GM18507 (cell line): ENCODE measurements around the gene GJD3.
A peak's percentile ranks its signal among the peaks of the same experiment; 100 is the strongest.
"Not testable (repeated sequence)": the region's sequence is repeated elsewhere in the genome, so short reads cannot be mapped to it uniquely, and the experiment has no call there.

Source experiments
- DNase-seq: peaks from one replicate; pipeline ENCODE4 v3.0.0; 2011; ENCODE audit warnings: low read depth; ENCODE audit not compliant: insufficient read length; ENCODE audit errors: extremely low spot score
- FAIRE-seq: peaks from 2 replicates; lab custom pipeline; 2011; peaks lifted over from hg19 to GRCh38; lab: Jason Lieb, UNC

The GJD3 gene

DNA sequence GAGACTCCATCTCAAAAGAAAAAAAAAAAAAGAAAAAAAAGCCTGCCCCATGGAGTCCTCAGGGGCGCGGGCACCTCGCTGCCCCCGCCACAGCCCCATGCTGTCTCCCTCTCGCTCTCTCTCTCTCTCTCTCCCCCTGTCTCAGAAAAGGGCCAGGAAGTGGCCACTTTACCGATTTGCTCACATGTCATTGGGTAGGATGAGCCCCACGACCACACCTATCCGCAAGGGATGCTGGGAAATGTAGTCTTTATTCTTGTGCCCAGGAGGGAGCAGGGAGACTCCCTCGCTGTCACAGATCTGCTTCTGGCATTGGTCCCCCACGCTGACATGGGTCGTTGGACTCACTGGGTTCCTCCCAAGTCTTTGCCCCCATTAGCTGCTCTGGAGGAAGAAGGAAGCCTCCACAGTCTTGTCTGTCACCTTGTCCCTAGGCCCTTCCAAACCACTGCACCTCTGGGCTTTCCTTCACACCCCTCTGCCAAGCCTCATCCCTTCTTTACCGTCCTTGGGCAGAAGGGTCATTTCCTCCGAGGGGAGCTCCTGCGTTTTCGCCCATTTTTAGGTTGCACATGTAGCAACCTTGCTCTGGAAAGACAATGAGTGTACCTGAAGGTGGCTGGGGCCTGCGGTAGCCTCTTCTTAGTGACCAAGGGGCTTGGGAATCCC lies 6.9 kb upstream of the GJD3 start:
- DNase-seq = no peak
- FAIRE-seq = no peak

DNA sequence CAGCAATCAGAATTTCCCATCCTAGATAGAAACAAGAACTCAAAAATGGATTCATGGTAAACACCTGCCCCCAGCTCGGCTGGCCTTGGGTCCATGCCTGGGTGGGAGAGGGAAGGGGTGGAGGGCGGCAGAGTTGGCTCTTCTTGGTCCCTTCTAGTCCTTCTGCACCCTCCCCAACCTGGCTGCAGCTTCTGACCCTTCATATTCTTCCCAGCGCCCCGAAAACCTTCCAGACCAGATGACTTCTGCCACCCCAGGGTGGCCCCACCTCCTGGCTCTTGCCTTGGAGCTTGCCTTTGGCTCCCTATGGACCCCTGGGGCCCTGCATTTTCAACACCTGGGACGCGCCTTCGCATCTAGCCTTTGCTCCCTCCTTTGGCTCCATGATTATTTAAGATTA lies 5.4 kb upstream of the GJD3 start:
- FAIRE-seq (no peak), DNase-seq (no peak)

DNA sequence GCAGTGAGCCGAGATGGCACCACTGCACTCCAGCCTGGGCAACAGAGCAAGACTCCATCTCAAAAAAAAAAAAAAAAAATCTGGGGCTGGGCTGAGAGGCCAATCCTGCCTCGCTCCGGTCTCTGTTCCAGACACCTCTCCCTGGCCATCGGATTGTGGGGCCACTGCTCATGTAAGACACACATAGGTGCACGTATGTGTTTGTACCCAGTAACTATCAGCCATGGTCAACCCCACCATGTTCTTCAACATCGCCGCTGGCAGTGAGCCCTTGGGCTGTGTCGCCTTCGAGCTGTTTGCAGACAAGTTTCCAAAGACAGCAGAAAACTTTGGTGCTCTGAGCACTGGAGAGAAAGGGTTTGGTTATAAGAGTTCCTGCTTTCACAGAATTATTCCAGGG lies 3.2 kb upstream of the GJD3 start:
- FAIRE-seq, DNase-seq: not testable (repeated sequence)

DNA sequence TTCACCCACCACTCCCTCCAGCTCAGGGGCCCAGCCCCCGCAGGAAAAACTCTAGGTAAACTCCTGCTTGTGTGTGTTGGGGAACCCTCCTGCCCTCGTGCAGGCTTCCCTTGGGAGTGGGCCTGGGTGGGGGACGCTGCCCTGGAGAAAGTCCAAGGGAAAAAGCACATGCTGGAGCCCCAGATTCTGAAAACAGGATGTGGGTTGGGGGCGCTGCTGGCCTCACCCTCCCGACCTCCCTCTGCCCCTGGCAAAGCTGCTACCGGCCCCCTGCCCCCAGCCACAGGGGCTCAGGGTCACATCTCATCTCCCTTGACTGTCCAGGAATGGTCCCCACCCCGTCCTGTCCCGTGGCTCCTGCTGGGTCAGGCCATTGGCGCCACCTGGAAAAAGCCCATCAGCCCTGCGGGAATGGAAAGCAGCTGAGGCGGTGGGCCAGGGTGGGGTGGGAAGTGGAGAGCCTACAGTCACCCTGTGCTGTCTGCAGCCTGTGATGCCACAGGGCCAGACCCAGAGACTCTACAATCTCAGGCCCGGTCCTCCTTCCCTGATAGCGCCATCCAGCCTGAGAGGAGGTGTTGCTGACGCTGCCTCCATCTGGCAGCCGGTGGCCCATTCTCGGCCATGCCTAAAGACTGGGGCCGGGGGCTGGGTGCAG lies 2.5 kb upstream of the GJD3 start:
- FAIRE-seq (no peak), DNase-seq (no peak)

DNA sequence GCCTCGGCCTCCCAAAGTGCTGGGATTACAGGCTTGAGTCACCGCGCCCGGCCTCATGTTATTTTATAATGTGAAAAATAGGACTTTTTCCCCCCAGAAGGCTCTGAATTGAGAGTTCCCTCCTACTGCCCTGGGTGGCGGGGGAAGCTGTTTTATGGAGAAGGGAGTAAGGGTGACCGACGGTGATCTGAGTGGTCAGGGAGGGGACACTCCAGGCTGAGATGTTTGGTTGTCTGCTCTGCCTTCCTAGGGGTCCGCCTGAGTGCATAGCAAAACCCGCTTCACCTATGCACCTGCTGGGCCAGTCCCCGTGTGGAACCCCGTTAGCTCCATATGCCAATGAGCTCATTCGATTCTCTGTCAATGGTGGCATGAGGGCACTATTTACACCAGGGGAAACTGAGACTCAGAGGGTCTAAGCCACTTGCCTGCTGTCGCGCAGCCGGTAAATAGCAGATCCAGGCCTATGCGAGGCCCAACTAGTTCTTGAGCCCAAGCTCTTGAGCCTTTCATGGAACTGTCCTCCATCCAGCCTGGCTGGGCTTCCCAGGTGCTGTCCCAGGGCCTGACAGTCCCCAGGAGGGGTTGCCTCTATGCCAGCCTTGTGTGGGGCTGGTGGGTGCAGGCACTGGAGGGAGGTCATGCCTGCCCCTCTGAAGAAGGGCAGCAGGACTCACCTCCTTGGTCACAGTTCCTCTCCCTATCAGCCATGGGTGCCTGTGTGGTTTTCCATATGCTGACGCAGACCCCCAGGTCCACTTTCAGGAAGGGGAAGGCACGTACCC lies 1.7 kb upstream of the GJD3 start:
- no peak for DNase-seq
- no peak for FAIRE-seq

DNA sequence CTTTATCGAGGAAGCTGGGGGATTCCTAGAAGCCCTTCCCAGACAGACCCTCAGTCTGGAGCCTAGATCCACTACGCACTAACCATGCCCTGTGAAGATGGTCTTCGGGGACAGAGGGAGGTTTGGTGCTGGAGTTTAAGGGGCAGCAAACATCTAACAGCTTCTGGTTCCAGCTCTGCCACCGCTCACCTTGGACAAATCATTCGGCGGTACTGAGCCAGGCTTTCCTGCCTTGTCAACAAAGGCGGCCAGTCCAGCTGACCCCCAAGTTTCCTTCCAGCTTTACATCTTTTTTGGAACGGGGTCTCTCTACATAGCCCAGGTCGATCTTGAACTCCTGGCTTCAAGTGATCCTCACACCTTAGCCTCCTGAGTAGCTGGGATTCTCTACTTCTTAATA lies 369 bp upstream of the GJD3 start:
- no peak for DNase-seq
- FAIRE-seq = no peak

DNA sequence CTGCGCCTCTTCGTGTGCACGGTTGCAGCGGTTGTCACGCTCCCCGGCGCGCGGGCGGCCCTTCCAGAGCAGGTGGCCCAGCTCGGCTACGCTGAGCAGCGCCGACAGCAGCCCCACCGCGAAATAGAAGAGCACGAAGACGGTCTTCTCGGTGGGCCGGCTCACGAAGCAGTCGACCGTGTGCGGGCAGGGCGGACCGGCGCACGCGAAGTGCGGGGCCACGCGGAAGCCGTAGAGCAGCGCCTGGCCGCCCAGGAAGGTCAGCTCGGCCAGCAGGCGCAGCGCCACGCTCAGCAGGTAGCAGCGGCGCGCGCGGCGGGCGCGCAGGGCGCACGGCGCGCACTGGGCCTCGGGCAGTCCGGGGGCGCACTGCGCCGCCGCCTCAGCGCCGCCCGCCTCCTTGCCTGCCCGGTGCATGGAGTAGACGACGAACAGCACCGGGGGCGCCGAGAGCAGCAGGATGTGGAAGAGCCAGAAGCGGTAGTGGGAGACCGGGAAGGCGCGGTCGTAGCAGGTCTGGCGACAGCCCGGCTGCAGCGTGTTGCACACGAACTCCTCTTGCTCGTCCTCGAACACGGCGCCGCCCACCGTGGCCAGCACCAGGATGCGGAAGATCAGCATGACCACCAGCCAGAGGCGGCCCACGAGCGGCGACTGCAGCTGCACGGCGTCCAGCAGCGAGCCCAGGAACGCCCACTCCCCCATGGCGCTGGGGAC lies 1.3 kb downstream of the GJD3 start:
- DNase-seq (no peak), FAIRE-seq (no peak)

DNA sequence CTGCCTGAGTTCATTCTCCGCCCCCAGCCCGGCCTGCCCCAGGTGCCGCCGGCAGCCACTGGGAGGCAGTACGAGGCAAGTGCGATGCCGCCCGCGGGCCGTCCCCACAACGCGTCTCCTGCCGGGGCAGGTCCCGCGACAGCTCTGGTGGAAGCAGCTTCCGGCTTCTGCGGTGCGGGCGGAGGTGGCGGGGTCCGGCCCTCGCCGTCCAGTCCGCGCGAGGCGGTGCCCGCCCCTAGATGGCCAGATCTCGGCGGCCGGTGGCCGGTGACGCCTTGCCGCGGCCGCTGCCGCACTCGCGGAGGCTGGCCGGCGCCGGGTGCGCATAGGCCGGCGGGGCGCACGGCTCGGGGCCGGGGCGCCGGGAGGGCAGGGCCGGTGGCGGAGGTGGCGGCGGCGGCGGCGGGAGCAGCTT lies 1.8 kb downstream of the GJD3 start:
- peak; percentile 76 for FAIRE-seq
- DNase-seq = peak; percentile 83

DNA sequence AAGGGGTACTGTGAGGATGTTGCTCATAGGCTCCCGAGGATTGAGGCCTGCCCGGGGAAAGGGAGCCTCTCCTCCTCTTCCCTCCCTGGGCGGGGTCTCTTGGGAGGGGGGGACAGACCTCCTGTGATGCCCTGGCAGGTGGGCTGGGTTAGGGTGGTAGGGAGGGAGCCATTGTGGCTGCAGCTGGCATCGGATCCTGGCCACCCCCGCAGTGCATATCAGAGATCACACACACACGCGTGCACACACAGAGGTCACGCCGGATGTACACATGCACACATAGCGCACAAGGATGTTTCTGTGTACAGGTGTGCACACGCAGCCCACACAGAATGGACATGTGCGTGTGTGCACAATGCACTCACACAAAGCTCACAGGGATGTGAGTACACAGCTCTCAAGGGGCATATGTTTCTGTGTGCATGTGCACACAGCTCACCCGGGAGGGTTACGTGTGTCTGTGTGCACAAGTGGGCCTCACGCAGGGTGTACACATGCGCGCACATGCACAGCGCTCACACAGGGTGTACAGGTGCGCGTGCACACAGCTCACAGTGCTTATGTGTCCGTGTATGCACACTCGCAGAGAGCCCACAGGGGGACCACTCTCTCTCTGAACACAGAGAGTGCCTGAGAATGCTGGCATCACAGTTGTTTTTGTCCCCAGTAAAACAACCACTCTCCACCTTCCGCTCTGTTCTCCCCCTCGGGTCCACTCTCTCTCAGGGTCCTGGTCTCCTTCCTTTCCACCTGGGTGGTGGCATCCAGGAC lies 2.4 kb downstream of the GJD3 start:
- no peak for FAIRE-seq
- DNase-seq = no peak

DNA sequence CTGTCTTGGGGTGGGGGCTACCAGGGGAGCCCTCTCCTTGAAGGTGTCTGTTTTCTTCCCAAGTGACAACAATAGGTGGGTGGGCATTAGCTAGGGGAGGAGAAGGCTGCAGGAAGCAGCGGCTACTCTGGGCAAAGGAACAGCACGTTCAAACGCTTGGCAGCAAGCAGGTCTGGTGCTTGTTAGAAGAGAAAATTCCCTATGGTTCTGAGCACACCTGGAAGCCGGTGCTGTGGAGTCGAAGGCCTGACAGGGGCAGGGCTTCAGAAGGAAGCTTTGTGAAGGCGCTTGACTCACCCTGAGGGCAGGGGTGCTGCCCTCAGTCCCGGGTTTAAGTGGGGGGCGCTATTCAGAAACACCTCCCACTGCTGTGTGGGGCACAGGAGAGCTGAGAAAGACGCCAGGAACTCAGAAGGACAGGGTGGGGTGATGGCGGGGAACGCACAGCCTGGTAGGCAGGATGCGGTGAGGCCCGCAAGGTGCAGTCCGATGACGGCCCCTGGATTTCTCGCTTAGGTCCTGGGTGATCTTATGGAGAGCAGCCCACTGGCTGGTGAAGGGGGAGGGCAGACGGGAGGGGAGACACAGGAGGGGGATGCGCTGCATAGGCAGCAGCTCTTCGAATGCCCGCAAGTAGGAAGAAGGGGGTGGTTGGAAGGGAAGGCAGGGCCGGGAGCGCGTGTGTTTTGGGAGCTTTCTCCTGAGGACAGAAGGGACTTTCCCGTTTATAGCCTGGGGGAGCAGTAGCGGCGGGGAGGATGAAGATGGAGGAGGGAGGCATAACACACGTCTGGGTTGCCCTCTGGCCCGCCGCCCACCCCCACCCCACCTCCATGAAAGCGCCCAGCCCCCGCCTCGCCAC lies 3.2 kb downstream of the GJD3 start:
- DNase-seq (no peak), FAIRE-seq (no peak)

DNA sequence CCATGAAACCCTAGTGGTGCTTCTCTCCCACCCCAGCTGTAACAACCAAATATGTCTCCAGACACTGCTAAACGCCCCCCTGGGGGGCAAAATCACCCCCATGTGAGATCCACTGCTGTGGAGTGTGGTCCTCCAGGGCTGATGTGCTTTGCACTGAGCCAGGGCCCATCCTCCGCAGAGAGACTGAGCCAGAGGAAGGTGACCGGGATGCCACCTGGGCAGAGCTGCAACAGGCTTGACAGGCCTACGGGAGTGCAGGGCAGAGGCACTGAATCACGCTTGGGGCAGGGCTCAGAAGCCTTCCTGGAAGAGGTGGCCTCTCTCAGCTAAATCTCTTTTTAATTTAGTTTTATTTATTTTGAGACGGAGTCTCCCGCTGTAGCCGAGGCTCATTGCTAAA lies 4.4 kb downstream of the GJD3 start:
- DNase-seq (no peak), FAIRE-seq (no peak)

DNA sequence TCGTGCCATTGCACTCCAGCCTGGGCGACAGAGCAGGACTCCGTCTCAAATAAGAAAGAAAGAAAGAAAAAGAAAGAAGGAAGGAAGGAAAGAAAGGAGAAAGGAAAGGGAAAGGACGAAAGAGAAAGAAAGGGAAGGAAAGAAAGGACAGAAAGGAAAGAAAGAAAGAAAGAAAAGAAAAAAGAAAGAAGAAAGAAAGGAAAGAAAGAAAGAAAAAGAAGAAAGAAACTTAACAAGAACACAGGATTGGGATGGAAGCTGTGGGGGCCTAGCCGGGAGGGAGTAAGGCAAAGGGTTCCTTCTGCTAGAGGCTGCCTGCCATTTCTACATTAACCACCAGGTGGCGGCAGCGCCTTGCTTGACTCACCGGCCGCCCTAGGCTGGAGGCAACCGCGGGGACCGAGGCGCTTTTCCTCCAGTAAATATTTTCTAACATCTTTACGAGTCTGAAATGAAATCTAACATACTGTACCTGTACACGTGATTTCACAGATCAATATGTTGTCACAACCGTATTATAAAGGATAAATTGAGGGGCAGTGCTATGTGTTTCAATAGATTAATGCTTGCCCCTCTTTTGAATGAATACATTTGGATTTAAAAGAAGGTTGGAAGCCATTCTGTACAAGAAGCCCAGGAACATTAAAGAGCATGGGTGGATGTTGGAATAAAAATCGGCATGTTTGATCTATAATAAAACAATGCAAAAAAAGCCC lies 6.1 kb downstream of the GJD3 start:
- FAIRE-seq (peak; percentile 95), DNase-seq (peak; percentile 81)

DNA sequence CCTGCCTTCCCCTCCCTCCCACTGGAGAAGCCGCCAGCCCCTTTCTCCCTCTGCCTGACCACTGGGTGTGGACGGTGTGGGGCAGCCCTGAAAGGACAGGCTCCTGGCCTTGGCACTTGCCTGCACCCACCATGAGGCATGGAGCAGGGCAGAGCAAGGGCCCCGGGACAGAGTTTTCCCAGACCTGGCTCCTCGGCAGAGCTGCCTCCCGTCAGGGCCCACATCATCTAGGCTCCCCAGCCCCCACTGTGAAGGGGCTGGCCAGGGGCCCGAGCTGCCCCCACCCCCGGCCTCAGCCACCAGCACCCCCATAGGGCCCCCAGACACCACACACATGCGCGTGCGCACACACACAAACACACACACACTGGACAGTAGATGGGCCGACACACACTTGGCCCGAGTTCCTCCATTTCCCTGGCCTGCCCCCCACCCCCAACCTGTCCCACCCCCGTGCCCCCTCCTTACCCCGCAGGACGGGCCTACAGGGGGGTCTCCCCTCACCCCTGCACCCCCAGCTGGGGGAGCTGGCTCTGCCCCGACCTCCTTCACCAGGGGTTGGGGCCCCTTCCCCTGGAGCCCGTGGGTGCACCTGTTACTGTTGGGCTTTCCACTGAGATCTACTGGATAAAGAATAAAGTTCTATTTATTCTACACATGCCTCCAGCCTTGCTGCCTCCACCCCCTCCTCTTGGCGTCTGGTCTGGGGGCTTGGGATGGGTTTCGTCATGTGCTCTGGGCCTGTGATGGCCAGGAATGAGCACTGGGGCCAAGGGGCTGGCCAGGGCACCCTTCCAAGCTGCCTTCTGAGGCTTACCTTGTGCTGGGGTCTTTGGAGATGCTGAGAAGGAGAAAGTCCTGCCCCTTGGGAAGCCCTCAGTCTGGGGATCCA lies 7.3 kb downstream of the GJD3 start:
- FAIRE-seq = no peak
- no peak for DNase-seq

DNA sequence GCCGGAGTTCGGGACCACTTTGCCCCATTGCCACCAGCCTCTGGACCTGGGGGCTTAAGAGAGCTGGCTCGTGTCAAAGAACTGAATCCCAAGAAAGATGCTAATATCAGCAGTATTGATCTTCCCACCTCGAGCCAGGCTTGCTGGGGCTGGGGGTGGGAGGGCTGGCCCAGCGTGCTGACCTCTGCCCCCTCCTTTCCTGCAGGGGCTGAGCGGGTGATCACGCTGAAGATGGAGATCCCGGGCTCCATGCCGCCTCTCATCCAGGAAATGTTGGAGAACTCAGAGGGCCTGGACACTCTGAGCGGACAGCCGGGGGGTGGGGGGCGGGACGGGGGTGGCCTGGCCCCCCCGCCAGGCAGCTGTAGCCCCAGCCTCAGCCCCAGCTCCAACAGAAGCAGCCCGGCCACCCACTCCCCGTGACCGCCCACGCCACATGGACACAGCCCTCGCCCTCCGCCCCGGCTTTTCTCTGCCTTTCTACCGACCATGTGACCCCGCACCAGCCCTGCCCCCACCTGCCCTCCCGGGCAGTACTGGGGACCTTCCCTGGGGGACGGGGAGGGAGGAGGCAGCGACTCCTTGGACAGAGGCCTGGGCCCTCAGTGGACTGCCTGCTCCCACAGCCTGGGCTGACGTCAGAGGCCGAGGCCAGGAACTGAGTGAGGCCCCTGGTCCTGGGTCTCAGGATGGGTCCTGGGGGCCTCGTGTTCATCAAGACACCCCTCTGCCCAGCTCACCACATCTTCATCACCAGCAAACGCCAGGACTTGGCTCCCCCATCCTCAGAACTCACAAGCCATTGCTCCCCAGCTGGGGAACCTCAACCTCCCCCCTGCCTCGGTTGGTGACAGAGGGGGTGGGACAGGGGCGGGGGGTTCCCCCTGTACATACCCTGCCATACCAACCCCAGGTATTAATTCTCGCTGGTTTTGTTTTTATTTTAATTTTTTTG lies 8.5 kb downstream of the GJD3 start:
- FAIRE-seq = no peak
- DNase-seq = no peak

DNA sequence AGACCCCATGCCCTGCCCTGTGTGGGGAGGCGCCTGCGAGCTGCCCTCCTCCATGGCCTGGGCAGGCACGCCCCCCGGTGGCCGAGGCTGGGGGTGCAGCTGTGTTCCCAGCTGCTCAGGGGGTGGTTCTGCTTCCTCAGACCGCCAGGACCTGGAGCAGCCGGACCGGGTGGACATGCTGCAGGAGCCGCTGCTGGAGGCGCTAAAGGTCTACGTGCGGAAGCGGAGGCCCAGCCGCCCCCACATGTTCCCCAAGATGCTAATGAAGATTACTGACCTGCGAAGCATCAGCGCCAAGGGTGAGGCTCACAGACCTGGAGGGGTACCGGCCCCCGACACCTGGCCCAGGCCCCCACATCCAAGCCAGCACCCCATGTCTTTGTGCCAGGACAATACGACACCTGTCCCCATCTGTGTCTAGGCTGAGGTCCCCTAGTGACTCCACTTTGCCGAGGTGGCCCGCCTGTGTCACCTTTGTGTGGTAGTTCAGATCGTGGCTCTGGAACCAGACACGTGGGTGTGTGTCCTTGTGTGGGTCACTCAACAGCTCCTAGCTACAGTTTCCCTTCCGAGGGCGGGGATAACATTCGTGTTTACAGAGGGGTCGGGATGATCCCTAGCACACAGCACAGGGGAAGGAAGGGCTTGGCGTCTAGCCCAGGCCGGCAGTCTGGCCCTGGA lies 9.3 kb downstream of the GJD3 start:
- DNase-seq (peak; percentile 73), FAIRE-seq (peak; percentile 56)
